Measurements from ENCODE around the gene BMPR1B. TPM values are rescaled to one million over a fixed set of nuclear protein-coding genes. Genes with fewer than 3 reads are reported as not detected.

BMPR1B gene
- total RNA-seq, 1 experiment from 2014 or later = 7.1 TPM

DNA sequence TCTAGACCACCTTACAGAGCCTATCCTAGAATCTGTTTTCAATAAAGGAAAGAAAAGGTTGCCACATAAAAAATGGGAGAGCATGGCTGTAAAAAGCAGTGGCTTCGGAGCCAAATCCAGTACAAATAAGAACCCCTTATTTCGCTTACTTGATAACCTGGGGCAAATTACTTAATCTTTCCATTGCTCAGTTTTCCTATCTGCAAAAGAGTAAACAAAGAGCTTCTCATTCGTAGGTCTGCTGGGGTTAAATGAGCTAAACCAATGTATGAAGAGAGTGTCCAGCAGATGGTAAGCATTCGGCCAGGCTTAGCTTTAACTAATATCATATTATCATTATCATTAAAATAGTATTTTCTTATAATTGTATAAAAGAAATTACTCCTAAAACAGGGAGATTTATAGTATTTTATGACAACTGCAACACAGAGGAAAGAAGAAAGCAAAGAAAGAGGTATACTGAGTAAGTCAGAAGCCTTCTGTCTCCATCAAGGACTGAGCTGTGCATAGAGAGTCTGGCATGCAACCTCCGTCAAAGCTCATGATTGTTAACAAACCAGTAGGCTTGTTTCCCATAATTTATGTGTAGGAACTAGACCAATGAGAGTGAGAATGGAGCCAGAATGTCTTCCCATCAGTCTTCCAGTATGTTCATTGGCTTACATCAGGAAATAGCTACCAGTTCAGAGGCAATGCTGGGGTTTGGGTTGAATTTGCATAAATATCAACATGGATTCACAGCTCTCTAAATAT is 426.1 kb downstream of the BMPR1B start:
- H3K4me3 ChIP-seq (ENCODE audit: low read length) = no peak overlapping the region
- H3F3A ChIP-seq (ENCODE audit: low read length, unreplicated experiment) = no peaks in the 10 kb centered on the region
- intact Hi-C loops (cut with micrococcal nuclease) = no loop called here
- no peaks in the 10 kb centered on the region for H3K27me3 ChIP-seq (ENCODE audit: low read length)
- ATAC-seq (no peak), DNase-seq (no peak)
- no peaks in the 10 kb centered on the region for H3K9me2 ChIP-seq (replicated peaks; ENCODE audit: low read length)
- no peaks in the 10 kb centered on the region for H4K20me1 ChIP-seq (ENCODE audit: low read length)
- ChIA-PET POLR2A (ENCODE audit: unreplicated experiment) (no interaction called here), CTCF (no interaction called here)
- no peak overlapping the region for H3K9ac ChIP-seq (ENCODE audit: low read length)
- no peak overlapping the region for H2AFZ ChIP-seq (ENCODE audit: low read length)
- H3K36me3 ChIP-seq (ENCODE audit: low read depth, low read length) = no peaks in the 10 kb centered on the region
- H3K9me3 ChIP-seq (ENCODE audit: low read length) = no peaks in the 10 kb centered on the region
- H3K4me1 ChIP-seq (ENCODE audit: insufficient read depth, low read length) = no peaks in the 10 kb centered on the region
- BruUV-seq (replicated peaks) = no TSS peak
- no peak for TF ChIP-seq EZH2 (IDR thresholded peaks at IDR 0.05; ENCODE audit: low read length, unreplicated experiment)
- TF ChIP-seq EZH2phosphoT487 (IDR thresholded peaks at IDR 0.05; ENCODE audit: borderline replicate concordance, low read length) = no peak
- no peak overlapping the region for H3K4me2 ChIP-seq (ENCODE audit: low read length)
- no peak overlapping the region for H3K27ac ChIP-seq (ENCODE audit: low read length)
- H3K79me2 ChIP-seq (ENCODE audit: low read length) = no peaks in the 10 kb centered on the region

GRCh38 chr4:95186666-95187065 is 428.9 kb downstream of the BMPR1B start:
- no peaks in the 10 kb centered on the region for H3K36me3 ChIP-seq (ENCODE audit: low read depth, low read length)
- H3F3A ChIP-seq (ENCODE audit: low read length, unreplicated experiment) = no peaks in the 10 kb centered on the region
- H2AFZ ChIP-seq (ENCODE audit: low read length) = no peak overlapping the region
- ATAC-seq (no peak), DNase-seq (no peak)
- no peaks in the 10 kb centered on the region for H3K79me2 ChIP-seq (ENCODE audit: low read length)
- no TSS peak for BruUV-seq (replicated peaks)
- H4K20me1 ChIP-seq (ENCODE audit: low read length) = no peaks in the 10 kb centered on the region
- ChIA-PET POLR2A (ENCODE audit: unreplicated experiment) (no interaction called here), CTCF (no interaction called here)
- intact Hi-C loops (cut with micrococcal nuclease) = no loop called here
- H3K4me2 ChIP-seq (ENCODE audit: low read length) = no peak overlapping the region
- H3K4me3 ChIP-seq (ENCODE audit: low read length) = no peak overlapping the region
- no peaks in the 10 kb centered on the region for H3K4me1 ChIP-seq (ENCODE audit: insufficient read depth, low read length)
- no peaks in the 10 kb centered on the region for H3K27me3 ChIP-seq (ENCODE audit: low read length)
- H3K9ac ChIP-seq (ENCODE audit: low read length) = no peak overlapping the region
- H3K9me2 ChIP-seq (replicated peaks; ENCODE audit: low read length) = no peaks in the 10 kb centered on the region
- H3K9me3 ChIP-seq (ENCODE audit: low read length) = no peaks in the 10 kb centered on the region
- TF ChIP-seq, protein P1, sequence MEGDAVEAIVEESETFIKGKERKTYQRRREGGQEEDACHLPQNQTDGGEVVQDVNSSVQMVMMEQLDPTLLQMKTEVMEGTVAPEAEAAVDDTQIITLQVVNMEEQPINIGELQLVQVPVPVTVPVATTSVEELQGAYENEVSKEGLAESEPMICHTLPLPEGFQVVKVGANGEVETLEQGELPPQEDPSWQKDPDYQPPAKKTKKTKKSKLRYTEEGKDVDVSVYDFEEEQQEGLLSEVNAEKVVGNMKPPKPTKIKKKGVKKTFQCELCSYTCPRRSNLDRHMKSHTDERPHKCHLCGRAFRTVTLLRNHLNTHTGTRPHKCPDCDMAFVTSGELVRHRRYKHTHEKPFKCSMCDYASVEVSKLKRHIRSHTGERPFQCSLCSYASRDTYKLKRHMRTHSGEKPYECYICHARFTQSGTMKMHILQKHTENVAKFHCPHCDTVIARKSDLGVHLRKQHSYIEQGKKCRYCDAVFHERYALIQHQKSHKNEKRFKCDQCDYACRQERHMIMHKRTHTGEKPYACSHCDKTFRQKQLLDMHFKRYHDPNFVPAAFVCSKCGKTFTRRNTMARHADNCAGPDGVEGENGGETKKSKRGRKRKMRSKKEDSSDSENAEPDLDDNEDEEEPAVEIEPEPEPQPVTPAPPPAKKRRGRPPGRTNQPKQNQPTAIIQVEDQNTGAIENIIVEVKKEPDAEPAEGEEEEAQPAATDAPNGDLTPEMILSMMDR (conservative IDR thresholded peaks at IDR 0.05; ENCODE audit: low read depth, low read length) = no peak
- no peak for TF ChIP-seq EZH2 (IDR thresholded peaks at IDR 0.05; ENCODE audit: low read length, unreplicated experiment)
- no peak for TF ChIP-seq EZH2phosphoT487 (IDR thresholded peaks at IDR 0.05; ENCODE audit: borderline replicate concordance, low read length)
- H3K27ac ChIP-seq (ENCODE audit: low read length) = no peak overlapping the region

DNA sequence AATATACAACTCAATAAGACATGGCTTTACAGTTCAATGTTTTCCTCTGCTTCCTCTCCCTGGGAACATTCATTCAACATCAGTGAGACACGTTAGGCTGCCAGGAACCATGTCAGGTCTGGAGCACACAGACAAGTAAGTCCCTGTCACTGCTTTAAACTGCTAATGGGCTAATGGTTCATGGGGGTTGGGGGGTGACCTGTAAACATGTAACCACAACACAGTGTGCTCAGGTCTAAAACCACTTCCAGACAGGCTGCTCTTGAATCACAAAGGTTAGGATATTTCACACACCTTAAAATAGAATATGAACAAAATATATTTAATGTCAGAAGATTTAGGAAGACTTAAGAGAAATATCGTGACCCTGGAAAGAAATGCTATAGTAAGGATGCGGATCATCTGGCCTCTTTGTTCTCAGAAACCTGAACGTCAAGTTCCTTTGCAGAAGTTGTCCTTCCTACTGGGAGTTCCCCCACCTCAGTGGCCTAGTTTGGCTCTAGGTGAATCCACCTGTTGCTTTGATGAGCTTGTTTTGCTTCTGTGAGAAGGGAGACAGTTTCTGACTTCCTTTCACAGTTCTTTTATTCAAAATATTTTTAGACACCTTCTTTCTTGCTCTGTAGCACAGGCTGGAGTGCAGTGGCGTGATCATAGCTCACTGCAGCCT is 431.1 kb downstream of the BMPR1B start:
- Histone ChIP-seq H3K9me3 (ENCODE audit: low read length) (no peaks in the 10 kb centered on the region), H3K36me3 (ENCODE audit: low read depth, low read length) (no peaks in the 10 kb centered on the region), H3K9ac (ENCODE audit: low read length) (no peak overlapping the region), H3K4me3 (ENCODE audit: low read length) (no peak overlapping the region), H3K27me3 (ENCODE audit: low read length) (no peaks in the 10 kb centered on the region), H3K4me2 (ENCODE audit: low read length) (no peak overlapping the region), H3F3A (ENCODE audit: low read length, unreplicated experiment) (no peaks in the 10 kb centered on the region), H3K4me1 (ENCODE audit: insufficient read depth, low read length) (no peaks in the 10 kb centered on the region), H3K9me2 (replicated peaks; ENCODE audit: low read length) (no peaks in the 10 kb centered on the region), H2AFZ (ENCODE audit: low read length) (no peak overlapping the region), H3K27ac (ENCODE audit: low read length) (no peak overlapping the region), H4K20me1 (ENCODE audit: low read length) (no peaks in the 10 kb centered on the region), H3K79me2 (ENCODE audit: low read length) (no peaks in the 10 kb centered on the region)
- no peak for DNase-seq
- TF ChIP-seq EZH2 (IDR thresholded peaks at IDR 0.05; ENCODE audit: low read length, unreplicated experiment) = no peak
- TF ChIP-seq, protein P1 (conservative IDR thresholded peaks at IDR 0.05; ENCODE audit: low read depth, low read length) = no peak
- TF ChIP-seq EZH2phosphoT487 (IDR thresholded peaks at IDR 0.05; ENCODE audit: borderline replicate concordance, low read length) = no peak
- intact Hi-C loops (cut with micrococcal nuclease) = no loop called here
- no TSS peak for BruUV-seq (replicated peaks)
- ChIA-PET POLR2A (ENCODE audit: unreplicated experiment) (no interaction called here), CTCF (no interaction called here)
- ATAC-seq = no peak

Data from PC-3 (cell line).